GM10847 (cell line): ENCODE results near the gene FSTL3.

Experiments used
- POLR2A ChIP-seq: IDR thresholded peaks from 2 replicates; pipeline ENCODE4 v1.6.1; 2011; ENCODE audit not compliant: insufficient read length; ENCODE audit errors: extremely low read depth

FSTL3 gene

GRCh38 chr19:711254-711653 lies 35.1 kb downstream of the FSTL3 start:
- TF ChIP-seq POLR2A: no peak

DNA sequence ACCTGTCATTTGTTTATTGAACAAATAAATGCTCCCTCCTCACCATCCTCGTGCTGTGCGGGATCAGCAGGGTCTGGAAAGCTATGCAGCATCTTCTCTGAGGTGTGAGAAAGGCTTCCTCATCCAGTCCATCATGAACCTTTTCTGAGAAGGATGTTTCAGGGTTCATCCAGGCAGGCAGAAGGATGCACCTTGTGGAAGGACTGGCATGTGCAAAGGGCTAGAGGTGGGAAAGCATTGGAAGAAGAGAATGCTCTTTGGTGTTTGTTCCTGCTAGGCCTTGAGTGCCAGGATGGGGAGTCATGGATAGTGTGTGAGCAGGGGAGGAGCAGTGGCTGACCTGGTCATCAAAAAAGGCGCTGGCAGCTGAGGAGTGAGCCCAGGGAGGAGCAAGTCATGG lies 39.2 kb downstream of the FSTL3 start:
- TF ChIP-seq POLR2A: no peak

DNA sequence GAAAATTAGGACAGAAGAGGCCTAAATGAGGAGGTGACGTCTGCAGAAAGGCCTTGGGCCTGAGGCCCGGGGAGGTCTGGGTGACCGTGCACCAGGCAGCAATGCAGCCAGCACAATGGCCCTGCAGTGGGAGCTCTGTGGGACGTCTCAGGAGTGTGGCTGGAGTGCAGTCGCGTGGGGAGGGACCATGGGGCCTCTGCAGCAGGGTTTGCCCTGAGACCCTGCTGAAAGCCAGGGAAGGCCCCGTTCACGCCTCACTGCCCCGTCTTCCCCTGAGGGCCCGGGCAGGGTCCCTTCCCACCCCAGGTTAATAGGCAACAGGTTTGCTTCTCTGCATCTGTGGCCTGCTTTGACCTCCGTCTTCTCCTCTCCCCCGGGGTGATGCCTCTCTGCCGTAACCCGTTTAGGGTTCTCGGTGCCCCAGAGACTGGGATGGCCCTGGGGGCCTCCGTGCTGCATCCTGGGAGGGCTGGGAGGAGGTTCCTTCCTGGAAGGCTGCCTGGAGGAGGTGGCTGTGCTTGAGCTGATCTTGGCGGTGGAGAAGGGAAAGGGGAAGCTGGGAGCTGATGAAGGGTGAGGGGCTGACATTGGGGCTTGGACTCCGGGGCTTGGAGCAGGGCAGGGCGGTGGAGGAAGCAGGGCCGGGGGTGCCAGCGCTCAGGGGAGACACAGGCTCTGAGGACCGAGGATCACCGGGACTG lies 42.2 kb downstream of the FSTL3 start:
- TF ChIP-seq POLR2A: no peak

- TF ChIP-seq POLR2A: no peak
These were observed 42.9 kb downstream of the FSTL3 start for GRCh38 chr19:718991-719512.

GRCh38 chr19:719636-720344 lies 43.6 kb downstream of the FSTL3 start:
- TF ChIP-seq POLR2A: no peak

- TF ChIP-seq POLR2A: no peak
These were observed 44.4 kb downstream of the FSTL3 start for GRCh38 chr19:720345-721160.

- TF ChIP-seq POLR2A: no peak
These were observed 46.4 kb downstream of the FSTL3 start for GRCh38 chr19:722553-723101.

GRCh38 chr19:723247-723646 lies 47.1 kb downstream of the FSTL3 start:
- no peak for TF ChIP-seq POLR2A

GRCh38 chr19:723714-724113 lies 47.5 kb downstream of the FSTL3 start:
- TF ChIP-seq POLR2A: no peak

DNA sequence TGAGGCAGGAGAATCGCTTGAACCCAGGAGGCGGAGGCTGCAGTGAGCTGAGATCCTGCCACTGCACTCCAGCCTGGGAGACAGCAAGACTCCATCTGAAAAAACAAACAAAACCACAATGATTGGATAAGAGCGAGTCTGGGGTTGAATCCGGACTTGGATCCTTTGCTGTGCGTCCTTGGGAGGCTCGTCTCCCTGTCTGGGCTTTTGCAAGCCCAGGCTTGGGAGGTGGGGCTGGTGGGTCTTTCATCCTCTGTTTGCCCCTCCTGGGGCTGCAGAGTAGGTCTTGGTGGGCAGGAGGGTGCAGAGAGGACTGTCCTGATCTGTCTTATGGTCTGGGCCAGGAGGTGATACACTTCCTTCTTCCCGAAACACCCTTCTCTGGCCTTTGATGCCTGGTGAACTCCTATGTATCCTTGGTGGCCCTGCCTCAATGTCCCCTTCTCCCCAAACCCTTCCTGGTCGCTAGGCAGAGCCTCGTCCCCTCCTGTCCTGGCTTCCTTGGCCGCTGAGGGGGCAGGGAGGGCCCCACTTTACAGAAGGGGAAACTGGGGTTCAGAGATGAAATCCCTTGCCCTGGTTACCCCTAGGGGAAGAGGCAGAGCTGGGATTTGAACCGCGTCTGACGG lies 49.4 kb downstream of the FSTL3 start:
- no peak for TF ChIP-seq POLR2A

DNA sequence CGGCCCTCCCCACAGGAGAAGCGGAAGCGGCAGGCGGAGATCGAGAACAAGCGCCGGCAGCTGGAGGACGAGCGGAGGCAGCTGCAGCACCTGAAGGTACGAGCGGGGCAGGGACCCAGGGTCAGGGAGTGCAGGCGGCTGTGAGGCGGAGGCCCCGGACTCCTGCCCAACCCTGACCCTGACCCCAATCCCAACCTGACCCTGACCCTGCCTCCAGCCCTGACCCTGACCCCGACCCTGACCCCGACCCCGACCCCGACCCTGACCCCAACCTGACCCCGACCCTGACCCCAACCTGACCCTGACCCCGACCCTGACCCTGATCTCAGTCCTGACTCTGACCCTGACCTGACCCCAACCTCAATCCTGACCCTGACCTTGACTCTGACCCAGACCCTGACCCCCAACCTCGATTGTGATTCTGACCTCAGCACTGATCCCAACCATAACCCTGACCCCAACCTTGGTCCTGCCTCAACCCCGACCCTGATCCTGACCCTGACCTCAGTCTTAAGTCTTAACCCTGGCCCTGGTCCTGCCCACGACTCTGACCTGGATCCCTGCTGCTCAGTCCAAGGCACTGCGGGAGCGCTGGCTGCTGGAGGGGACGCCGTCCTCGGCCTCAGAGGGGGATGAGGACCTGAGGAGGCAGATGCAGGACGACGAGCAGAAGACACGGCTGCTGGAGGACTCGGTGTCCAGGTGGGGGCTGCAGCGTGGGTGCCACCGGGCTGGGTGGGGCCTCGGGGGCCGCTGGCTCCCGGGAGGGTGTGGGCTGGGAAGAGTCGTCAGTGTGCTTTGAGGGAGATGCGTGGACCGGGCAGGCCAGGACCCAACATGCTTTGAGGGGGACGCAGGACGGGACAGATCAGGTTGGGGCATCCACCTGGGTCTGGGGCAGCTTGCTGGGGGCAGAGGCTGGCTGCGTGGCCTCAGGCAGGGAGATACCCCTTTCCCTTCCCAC lies 51.1 kb downstream of the FSTL3 start:
- no peak for TF ChIP-seq POLR2A

- no peak for TF ChIP-seq POLR2A
These were observed 51.8 kb downstream of the FSTL3 start for GRCh38 chr19:728011-728410.

GRCh38 chr19:729965-730668 lies 53.9 kb downstream of the FSTL3 start:
- no peak for TF ChIP-seq POLR2A

DNA sequence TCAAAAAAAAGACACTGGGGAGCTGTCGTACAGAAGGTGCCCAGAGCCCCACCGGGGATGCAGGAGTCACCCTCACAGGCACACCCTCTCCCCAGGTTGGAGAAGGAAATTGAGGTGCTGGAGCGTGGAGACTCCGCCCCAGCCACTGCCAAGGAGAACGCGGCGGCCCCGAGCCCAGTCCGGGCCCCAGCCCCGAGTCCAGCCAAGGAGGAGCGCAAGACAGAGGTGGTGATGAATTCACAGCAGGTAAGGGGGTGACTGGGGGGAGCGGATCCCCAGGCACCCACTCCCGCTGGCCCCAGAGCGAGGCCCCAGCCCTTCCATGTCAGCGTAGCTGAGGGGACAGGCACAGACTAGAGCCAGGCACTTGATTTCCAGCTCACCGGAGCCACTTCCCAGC lies 54.8 kb downstream of the FSTL3 start:
- no peak for TF ChIP-seq POLR2A
